Kidney glomerular epithelial cell (primary cell): ENCODE data around the gene PABPC5.
A peak's percentile ranks its signal among the peaks of the same experiment; 100 is the strongest.

Source experiments
- DNase-seq: peaks from one replicate; lab custom pipeline; 2025; lab: John Stamatoyannopoulos, UW

Gene PABPC5

DNA sequence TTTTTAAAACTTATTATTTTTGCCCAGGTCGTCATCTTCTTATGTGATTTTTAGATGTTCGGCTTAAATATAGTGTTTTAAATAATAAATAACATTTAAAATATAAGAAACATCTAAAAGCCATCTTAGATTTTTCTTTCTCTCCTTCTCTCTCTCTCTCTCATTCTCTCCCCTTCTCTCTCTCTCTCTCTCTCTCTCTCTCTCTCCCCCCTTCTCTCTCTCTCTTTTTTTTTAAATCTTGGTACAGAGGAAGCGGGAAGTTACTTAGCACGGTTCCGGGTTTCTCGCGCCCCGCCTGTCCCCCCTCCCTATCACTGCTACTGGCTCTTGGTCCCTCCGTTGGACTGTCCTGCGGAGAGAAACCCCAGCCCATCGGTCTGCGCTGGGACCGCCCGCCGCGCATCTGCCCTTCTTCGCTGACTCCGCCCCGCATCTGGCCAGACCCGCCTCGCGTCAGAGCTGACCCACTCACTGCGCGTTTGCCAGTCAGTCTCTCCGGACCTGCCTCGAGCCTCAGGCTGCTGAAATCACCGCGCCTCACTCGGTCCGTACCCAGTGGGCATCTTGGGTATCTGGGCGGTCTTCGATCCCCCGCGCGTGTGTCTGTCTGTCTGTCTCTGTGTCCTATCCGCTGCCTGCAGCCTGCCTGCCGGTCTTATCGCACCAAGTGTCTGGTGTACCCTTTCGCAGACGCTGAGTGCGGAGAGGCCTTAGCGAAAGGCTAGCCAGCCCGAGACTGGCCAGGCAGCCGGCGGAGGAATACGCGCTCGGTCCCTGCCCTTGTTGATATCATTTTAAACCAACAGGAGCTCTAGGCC, at the start of gene PABPC5:
TSS of gene PABPC5 (plus strand) at position 489 of the 818 bp plus-strand sequence. CDS start 739 bp downstream, outside the sequence.
- peak; percentile 75 for DNase-seq

- DNase-seq, result no peak
Measured at GRCh38 chrX:91389026-91389425, 45.6 kb upstream of the PABPC5 start.

GRCh38 chrX:91414713-91415112, 19.9 kb upstream of the PABPC5 start:
- no peak for DNase-seq

DNA sequence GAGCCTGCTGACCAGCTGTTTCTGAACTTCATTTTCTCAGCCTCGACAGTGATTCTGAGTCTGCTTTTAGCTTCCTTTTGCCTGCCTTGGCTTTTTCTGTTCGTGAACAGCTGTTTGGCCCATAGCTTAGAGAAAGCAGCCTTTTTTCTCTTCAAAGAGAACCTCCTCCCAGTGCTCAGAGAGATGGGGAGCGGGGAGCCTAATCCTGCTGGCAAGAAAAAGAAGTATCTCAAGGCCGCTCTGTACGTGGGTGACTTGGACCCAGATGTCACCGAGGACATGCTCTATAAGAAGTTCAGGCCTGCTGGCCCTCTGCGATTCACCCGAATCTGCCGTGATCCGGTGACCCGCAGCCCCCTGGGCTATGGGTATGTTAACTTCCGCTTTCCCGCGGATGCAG, 756 bp downstream of the PABPC5 start:
- DNase-seq, result no peak
